Muscle of arm (tissue), 14 donors: ENCODE measurements around the gene TINCR. TPM values are rescaled to one million over a fixed set of nuclear protein-coding genes. Genes with fewer than 3 reads are reported as not detected.
"Not testable (repeated sequence)": the region's sequence is repeated elsewhere in the genome, so short reads cannot be mapped to it uniquely, and the experiment has no call there.

Source experiments
- DNase-seq: peaks from one replicate; pipeline ENCODE4 v3.0.0-alpha.2; 2013
- long read RNA-seq, 11 donors: transcript quantifications; one replicate each; lab custom pipeline, GENCODE V29; 2026
- polyA plus RNA-seq, 12 donors: library from polyadenylated mRNA; unstranded; fragments of 120-200 nt; gene quantifications; one replicate each; pipeline ENCODE4 v1.2.1, GENCODE V29; 2013; ENCODE audit not compliant: insufficient read length in 12 of 12

The TINCR gene
- 1 to 10 TPM in 4 of 12 donors, under 1 TPM in 6, not detected in 2; 0.22 to 8.7 (median 0.71) TPM for polyA plus RNA-seq
- long read RNA-seq, donor 1, partial matches to known transcripts: 0 of 2 reads
- long read RNA-seq, donor 1, other reads (novel, unspliced or antisense): 0 of 2 reads
- long read RNA-seq, donor 2: 0 reads
- long read RNA-seq, donor 3: 0 reads
- long read RNA-seq, donor 4: 0 reads
- long read RNA-seq, donor 5: 0 reads
- long read RNA-seq, donor 6: 0 reads
- long read RNA-seq, donor 7, partial matches to known transcripts: 0 of 3 reads
- long read RNA-seq, donor 7, other reads (novel, unspliced or antisense): 0 of 3 reads
- long read RNA-seq, donor 8: 0 reads
- long read RNA-seq, donor 9, partial matches to known transcripts: 0 of 2 reads
- long read RNA-seq, donor 9, other reads (novel, unspliced or antisense): 0 of 2 reads
- long read RNA-seq, donor 10: 0 reads
- long read RNA-seq, donor 11: 0 reads

DNA sequence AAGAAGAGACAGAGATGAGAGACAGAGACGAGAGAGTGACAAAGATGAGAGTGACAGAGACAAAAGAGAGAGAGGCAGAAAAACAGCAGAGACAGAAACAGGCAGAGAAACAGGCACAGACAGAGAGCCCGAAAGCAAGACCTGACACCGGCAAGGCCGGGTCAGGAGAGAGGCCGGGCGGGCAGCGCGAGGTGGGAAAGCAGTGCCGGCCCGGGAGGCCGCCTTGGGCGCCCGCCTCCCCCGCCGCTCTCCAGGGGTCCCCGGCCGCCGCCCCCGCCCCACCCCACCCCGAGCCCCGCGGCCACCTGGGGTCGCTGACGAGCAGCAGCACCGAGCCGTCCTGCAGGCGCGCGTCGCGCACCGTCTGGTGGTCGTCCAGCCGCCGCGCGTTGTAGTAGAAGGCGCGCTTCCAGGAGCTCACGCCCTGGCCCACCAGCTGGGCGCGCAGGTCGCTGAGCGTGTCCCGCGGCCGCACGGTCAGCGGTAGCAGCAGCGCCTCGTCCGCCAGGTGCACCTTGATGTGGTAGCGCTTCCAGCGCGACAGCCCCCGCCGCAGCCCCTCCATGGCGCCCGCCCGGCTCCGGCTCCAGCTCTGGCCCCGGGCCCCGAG is at the start of gene TINCR:
Gene TINCR (minus strand): TSS at position 594 of the 610 bp plus-strand sequence.
- DNase-seq: no peak

DNA sequence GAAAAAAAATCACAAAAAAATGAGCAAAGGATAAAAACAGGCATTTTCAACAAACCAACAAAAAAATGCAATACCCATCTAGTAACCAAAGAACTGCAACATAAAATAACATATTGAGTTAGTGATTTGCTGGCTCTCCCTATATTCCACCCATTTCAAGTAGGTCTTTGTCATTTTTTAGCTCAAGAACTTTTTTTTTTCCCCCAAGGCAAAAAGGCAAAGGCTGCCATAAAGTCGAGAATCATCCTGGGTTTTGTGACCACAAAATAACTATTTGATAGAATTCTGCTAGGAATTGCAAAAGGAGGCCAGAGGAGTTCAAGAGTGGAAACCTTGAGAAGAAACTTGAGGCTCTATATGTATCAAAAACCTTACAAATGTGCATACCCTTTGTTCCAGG is 49.3 kb upstream of the TINCR start:
- DNase-seq: no peak

DNA sequence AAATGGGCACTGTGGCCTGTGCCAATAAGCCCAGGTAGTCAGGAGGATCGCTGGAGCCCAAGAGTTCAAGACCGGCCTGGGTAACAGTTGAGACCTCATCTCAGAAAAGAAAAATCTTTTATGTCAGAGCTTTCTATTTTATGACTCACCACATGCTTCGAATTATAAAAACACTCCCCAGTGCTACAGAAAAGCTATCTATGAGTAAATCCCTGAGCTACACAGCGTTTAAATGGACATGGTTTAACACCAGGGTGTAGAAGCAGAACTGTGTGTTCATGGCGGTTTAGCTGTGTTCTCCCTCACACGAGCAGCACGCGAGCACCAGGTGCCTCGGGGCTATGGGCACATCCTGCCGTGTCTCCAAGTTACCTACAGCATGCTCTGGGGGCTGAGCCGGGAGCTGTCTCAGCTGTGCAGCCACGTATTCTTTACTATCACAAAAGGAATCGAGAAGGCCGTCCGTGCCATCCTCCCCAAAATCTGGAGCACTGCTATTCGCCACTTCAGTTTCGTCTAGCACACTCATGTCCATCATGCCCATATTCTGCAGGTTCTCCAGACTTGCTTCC is 48.1 kb upstream of the TINCR start:
- DNase-seq: no peak

DNA sequence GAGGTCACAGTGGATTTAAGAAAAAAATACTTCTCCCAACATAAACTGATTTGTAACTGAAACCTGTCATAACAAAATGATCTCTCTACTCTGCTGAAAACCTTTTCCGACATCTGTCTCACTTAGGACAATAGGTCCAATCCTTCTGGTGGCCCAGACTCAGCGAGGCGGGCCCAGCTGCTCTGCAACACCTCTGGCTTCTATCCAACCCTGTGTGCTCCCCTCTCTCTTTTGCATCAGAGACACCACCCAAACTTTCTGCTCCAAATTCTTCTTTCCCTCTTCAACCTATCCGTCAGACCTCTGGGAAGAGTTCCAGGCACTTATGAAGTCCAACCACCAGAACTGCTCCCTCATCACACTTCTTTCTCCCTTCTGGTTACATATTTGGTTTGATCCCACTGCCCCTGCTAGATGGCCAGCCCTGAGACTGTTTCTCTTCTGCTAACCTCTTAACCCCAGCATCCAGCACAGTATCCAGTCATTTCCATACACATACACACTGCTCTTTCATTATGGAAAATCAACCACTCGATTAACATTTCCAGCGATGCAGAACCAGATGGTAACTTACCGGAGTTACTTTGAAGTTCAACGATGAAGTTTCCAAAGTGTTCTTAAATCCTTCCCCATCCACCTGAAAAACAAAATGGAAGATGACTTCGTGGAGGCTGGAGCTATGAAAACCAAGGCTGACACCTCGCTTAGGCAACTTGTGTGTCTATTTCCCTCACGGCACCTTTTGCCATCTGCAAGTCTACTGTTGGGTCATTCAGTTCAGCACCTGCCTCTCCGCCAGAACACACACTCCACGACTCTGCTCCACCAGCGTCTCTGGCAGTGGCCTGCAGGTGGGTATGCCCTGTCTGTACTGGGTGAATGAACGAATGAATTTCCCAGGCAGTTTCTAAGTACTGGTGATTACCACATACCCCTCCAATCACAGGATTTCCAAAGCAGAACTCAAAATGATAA is 45.4 kb upstream of the TINCR start:
- no peak for DNase-seq

DNA sequence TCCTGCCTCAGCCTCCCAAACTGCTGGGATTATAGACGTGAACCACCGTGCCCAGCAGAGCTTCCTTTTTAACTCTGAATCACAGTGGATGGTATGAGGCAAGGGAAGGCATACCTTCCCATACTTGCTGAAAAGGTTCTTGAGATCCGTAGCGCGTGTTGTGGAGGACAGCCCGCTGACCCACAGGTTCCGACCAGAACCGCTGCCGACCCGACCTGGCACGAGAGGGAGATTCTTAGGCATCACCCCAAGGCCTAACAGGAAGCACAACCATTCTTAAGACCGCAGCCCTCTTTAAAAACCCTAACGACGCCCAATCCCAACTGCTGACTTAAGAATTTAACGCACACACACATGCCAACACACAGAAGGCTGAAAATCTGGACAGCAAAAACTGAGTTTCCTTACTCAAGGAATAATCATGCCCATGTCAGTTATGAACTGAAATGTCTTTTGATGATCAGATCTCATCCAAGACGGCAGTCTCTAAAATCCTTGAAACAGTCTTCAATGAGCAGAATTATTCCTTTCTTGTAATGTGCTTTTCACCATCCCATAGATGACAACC is 42.2 kb upstream of the TINCR start:
- DNase-seq: no peak

DNA sequence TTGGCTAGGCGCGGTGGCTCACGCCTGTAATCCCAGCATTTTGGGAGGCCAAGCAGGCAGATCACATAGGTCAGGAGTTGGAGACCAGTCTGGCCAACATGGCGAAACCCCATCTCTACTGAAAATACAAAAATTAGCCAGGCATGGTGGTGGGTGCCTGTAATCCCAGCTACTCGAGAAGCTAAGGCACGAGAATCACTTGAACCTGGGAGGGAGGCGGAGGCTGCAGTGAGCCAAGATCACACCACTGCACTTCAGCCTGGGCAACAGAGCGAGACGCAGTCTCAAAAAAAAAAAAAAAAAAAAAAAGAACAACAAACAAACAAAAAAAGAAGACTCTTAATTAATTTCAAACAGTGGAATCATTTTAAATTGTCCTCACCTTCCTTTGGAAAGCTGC is 41.0 kb upstream of the TINCR start:
- not testable (repeated sequence) for DNase-seq

DNA sequence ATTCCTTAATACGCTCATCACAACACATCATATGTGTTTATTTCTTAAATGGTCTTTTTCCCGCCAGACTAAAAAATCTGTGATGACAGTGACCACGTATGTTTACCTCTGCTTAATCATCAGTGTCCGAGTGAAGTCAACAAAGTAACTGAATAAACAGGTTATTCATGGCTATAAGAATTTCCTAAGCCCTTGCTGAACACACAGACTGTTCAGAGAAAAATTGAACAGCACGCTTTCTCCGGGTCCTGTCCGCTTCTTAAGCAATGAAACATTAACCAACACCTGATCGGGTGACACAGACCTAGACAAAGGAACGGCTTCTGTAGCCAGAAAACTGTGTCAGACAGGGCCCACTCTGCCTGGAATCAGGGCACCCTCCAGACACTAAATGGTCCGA is 40.5 kb upstream of the TINCR start:
- no peak for DNase-seq

DNA sequence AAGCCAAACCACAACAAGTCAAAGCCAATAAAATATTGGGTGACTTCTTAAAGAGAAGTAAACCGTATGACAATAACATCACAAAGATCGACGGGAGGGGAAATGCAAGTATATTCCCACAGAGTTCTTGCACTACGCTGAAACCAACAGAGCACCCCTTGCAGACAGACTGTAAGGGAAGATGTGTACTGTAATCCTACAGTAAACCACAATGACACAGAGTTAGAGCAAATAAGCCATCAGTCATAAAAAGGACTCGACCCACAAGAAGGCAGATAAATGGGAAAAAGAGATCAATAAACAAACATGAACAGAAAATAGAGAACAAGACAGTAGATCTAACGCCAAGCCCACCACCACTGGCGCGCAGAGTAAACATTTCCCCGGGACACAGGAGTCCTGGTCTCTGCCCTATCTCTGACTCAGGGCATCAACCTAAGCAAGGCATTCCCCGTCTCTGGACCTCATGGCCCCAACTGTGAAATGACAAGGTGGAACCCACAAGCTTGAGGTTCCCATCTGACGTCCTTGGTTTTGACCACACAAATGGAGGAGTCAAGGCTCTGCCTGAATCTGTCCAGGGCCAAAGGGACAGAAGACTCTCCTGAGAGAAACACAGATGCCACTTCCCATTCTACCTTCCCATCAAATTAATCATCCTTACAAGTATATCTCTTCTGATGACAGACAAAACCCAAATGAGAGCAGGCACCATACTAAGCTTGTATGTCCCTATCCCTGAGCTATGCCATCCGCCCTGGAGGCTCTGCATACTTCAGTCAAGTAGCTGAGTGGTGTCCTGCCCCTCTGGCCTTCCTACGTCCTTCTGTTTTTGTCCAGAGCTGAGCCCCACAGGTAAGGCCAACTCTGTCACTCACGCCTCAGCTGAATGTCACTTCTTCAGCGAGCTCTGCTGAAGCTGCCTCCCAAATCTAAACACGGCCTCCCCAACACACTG is 39.8 kb upstream of the TINCR start:
- DNase-seq: no peak

DNA sequence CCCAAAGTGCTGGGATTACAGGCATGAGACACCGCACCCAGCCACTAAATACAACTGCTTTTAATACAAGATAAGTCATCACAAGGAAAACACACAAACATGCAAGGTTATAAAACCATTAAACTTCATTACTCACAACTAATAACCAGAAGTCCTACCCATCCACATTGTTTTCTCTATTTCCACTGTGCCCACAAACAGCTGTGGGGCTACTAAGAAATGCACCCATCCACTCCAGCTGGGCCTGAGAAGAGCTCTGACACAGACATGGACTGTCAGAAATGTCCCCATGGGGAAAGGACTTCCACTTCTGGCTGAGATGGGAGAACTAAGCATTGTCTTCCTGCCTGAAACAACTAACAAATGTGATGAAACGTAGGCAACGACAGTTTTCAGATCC is 37.6 kb upstream of the TINCR start:
- DNase-seq: no peak

DNA sequence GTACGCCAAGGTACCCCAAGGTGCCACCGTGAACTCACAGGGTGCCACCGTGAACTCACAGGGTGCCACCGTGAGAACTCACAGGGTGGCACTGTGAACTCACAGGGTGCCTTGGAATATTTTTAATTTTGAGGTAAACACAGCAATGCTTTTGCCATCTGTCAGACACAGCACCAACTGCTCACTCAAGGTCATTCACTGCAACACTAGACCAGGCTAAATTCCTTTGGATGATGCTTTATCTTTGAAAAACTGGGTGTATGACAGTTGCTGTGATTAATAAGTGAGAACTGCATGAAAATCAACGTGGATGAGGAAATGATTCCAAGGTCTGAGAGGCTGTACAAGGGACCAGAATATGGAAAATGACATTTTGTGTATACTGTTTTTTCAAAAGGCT is 35.9 kb upstream of the TINCR start:
- DNase-seq: no peak

DNA sequence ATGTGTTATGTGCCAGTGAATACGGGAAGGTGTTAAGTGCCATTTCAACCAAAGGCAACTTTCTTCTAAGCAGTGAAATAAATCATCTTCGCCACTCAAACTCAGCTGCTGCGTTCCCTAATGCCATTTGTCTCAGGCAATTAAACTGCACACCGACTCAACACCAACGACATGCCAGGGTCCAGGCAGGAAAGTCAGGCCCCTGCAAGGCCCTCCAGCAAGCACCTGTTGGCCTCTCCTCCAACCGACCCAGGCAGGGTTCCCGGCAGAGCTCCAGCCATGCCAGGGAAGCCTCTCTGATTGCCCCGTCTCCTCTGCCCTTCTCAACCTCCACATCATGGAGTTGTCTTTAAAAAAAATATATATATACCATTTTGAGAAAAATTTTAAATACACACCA is 33.0 kb upstream of the TINCR start:
- DNase-seq: no peak

DNA sequence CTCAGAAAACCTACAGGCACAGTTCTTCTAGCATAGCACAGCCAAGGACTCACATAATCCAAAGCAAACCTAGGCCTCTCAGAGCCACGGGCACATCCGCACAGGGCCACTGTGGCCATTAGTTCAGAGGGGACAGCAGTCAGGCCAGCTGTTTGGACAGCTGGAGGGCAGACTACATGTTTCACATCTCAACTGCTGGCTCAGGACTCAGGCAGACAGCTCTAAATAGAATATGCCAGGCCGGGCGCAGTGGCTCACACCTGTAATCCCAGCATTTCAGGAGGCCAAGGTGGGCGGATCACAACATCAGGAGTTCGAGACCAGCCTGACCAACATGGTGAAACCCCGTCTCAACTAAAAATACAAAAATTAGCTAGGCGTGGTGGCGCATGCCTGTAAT is 28.0 kb upstream of the TINCR start:
- no peak for DNase-seq

DNA sequence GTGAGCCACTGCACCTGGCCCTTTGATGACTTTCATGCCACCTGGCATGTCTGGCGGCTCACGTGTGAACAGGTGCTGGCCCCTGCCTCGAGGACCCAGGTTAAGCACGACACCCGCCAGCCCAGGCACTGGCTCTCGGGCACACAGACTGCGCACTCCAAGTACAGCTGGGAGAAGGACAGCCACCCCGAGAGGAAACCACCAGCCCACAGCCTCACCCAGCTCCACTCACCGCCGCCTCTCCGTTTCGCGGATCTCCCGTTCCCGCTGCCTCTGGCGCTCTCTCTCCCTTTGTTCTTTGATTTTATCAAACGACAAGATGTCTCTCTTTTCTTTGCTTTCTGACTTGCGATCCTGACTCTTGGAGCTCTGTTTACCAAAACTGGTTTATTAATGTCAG is 27.4 kb upstream of the TINCR start:
- no peak for DNase-seq

DNA sequence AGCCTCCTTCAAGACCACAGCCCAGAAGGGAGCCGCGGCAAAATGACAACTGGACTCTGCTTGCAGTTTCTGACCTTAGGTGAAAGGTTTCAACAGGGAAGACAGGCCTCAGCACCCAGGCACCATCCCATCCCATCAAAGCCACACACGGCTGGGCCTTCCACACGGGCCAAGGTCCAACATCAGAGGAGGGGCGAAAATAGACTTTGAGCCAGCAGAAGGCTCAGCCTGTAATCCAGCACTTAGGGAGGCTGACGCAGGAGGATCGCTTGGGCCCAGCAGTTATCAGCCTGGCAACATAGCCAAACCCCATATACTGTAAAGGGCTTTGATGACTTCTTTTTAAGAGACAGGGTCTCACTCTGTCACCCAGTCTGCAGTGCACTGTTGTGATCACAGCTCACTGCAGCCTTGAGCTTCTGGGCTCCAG is 26.8 kb upstream of the TINCR start:
- no peak for DNase-seq

DNA sequence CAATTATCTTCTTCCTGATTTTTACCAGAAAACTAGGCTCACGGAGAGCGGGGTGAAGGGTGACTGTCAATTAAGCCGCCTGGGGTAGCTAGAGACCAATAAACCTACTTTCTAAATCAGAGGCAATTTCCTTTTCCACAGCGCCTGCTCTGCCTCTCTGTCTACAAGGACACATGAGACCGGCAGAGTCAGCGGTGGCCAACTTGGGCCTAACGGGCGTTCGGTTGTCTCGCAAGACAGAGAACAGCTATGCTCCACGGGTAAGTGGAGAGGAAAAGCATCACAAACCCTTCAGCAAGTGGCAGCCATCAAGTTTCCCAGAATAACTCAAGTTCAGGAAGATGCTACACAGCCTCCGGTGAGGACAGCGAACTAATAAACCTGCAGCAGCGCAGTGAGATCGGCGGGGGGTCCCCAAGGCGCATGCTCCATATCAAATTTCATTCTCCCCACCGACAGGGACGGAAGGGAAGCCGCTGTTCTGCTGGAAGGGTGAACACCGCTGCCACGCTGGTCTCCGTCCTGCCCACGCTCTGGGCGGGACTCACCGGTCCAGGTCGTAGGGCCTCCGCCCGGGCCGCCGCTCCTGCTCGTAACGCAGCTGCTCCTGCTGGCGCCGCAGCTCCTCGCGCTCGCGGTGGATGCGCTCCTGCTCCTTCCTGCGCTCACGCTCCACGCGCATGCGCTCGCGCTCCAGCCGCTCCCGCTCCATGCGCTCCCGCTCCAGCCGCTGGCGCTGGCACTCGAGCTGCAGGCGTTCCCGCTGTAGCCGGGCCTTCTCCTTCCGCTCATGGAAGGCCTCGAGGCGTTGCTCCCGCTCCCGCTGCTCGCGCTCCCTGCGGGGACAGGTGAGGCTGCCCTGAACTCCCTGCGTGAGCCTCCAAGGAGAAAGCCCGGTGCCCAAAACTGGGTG is 25.8 kb upstream of the TINCR start:
- DNase-seq: no peak

DNA sequence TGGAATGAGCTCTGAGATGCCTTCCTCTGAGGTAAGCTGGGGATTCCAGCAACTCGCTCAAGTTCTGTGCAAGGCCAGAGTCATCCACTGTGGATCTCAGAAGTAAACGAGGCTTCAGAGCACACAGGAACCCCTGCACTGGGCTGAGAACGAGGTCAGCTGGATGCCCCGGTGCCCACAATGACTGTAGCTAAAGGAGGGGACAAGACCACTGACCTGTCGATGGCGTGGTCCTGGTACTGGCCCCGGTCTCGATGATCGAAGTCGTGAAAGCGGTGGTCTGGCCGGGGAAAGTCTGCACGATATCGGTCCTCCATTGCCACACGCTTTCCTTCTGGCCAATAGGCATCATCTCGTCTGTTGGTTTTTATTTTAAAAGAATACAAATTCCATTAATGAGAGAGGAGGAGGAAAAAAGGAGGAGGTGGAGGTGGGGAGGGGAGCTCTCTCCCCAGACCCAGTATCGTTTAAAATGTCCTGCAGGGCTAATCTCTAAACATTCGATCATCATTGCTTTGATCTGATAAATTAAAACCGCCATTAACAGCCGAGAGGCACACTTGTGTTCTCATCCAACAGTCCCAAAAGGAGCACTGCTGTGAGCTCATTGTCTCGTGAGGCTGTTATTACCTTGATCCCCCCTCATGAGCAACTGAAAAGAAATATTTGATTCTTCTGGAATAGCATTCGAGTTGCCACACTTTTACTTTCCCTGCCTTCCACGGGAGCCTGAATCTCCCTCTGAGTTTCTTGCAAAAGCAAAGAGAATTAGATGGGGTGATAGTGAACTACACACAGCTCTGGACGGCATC is 25.0 kb upstream of the TINCR start:
- DNase-seq: no peak

DNA sequence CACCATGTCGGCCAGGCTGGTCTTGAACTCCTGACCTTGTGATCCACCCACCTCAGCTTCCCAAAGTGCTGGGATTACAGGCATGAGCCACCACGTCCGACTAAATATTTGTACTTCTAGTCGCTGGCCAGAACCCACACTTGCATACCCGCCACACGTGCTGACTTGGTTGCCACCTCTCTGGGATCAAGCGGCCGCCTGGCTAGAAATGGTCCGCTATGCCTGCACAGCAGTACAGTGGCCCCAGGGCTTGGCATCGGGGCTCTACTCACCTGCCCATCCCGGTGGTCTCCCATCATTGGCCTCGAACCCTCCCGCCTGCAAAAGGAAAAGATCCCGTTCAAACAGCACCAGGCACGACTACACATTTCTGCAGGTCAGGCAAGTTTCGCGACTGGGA is 23.7 kb upstream of the TINCR start:
- no peak for DNase-seq

DNA sequence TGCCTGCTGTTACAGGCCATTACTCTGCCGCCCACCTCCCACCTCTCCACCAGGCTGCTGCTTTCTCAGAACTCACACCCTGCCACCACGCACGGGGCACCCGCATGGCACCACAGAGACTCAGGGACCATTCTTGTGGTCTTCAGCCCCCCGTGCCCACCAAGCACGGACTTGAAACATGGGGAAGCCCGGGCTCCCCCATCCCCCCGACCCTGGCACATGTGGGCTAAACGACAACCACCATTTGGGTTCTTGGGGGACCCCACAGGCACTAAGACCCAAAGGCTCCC is 23.1 kb upstream of the TINCR start:
- DNase-seq: no peak
